Panc1 (cell line): ENCODE results near the gene OR12D3. TPM values are rescaled to one million over a fixed set of nuclear protein-coding genes. Genes with fewer than 3 reads are reported as not detected.
A peak's percentile ranks its signal among the peaks of the same experiment; 100 is the strongest.

Source experiments
- ATAC-seq: fragments of 200-7000 bp; cut with Tn5 transposase; 2 replicates; pipeline ENCODE4 v1.9.1; 2020; ENCODE audit warnings: mild to moderate bottlenecking, moderate library complexity
- BruUV-seq: library from RNA; stranded (reverse); fragments of 400-500 nt; replicated peaks from 2 replicates; lab custom pipeline; 2021; lab: Mats Ljungman, UMichigan
- CTCF ChIA-PET: fragments of 300-600 bp; sonication (Branson Sonifier 250); formaldehyde crosslinking; loops from one replicate; lab custom pipeline; 2022; ENCODE audit warnings: antibody characterized with exemption; lab: Charles Lee
- POLR2A ChIA-PET: fragments of 300-600 bp; sonication (Branson Sonifier 250); formaldehyde crosslinking; loops from one replicate; lab custom pipeline; 2022; ENCODE audit warnings: antibody characterized with exemption; lab: Charles Lee
- DNase-seq: peaks from one replicate; pipeline ENCODE4 v3.0.0-alpha.2; 2010; ENCODE audit warnings: low read depth, low spot score
- H3K27ac ChIP-seq: 2 replicates; pipeline ENCODE4 v1.5.1; 2011; ENCODE audit warnings: mild to moderate bottlenecking, low read length, inconsistent platforms
- H3K27me3 ChIP-seq: fragments of 200-500 bp; sonication (Bioruptor generic); 2 replicates; pipeline ENCODE4 v1.6.0; 2014; ENCODE audit warnings: low read length, inconsistent platforms; ENCODE audit not compliant: control insufficient read depth, insufficient read depth
- H3K36me3 ChIP-seq: fragments of 200-500 bp; sonication (Bioruptor generic); 2 replicates; pipeline ENCODE4 v1.5.1; 2014; ENCODE audit warnings: inconsistent platforms, mild to moderate bottlenecking, low read length, moderate library complexity; ENCODE audit not compliant: control insufficient read depth, insufficient read depth
- H3K4me1 ChIP-seq: 2 replicates; pipeline ENCODE4 v1.5.1; 2011; ENCODE audit warnings: inconsistent platforms, mild to moderate bottlenecking, low read length, moderate library complexity; ENCODE audit not compliant: control insufficient read depth, insufficient read depth
- H3K4me3 ChIP-seq, 2 experiments: 2 replicates each; pipeline ENCODE4 v1.5.1; 2011 to 2012; ENCODE audit warnings: low read depth in 2 of 2, low read length in 2 of 2, mild to moderate bottlenecking in 2 of 2, inconsistent platforms in 1 of 2, moderate library complexity in 1 of 2
- H3K9me3 ChIP-seq: fragments of 200-500 bp; sonication (Bioruptor generic); 2 replicates; pipeline ENCODE4 v1.5.1; 2014; ENCODE audit warnings: low read depth, mild to moderate bottlenecking, inconsistent platforms, low read length, moderate library complexity; ENCODE audit not compliant: control insufficient read depth, insufficient read depth
- POLR2AphosphoS5 ChIP-seq: IDR thresholded peaks from 2 replicates; pipeline ENCODE4 v1.6.1; 2012; ENCODE audit warnings: mild to moderate bottlenecking, low read depth, low read length, moderate library complexity
- SIN3A ChIP-seq: IDR thresholded peaks from 2 replicates; pipeline ENCODE4 v1.6.1; 2012; ENCODE audit warnings: low read depth, mild to moderate bottlenecking, low read length, moderate library complexity, borderline replicate concordance; ENCODE audit not compliant: insufficient read depth
- TCF7L2 ChIP-seq: IDR thresholded peaks from 2 replicates; pipeline ENCODE4 v1.6.1; 2011; ENCODE audit warnings: mild to moderate bottlenecking, low read depth, low read length, inconsistent platforms
- in situ Hi-C: cut with HindIII; loops from 2 replicates; pipeline ENCODE4 v1.10.0; 2016; ENCODE audit warnings: low sequenced_read_pairs, low pct_unique_long_range_greater_than_20kb
- intact Hi-C: fragments of 100-400 bp; cut with micrococcal nuclease; formaldehyde crosslinking; loops from one replicate; pipeline ENCODE4 v1.10.0; 2022; ENCODE audit not compliant: unreplicated experiment
- total RNA-seq: library from RNA; stranded (reverse); gene quantifications from one replicate; pipeline ENCODE4 v1.2.1, GENCODE V29; 2021; ENCODE audit not compliant: unreplicated experiment
- TF ChIP-seq, protein P1 (sequence below), 2 experiments: IDR thresholded peaks; 2 replicates each; pipeline ENCODE4 v1.6.1; 2011 to 2012; ENCODE audit warnings: low read depth in 2 of 2, control low read depth in 1 of 2, low read length in 1 of 2, mild to moderate bottlenecking in 1 of 2, moderate library complexity in 1 of 2; ENCODE audit not compliant: insufficient read depth in 1 of 2
- TF ChIP-seq, protein P2 (sequence below): fragments of 450-650 bp; IDR thresholded peaks from 2 replicates; pipeline ENCODE4 v1.5.1; 2017; ENCODE audit warnings: mild to moderate bottlenecking

The OR12D3 gene
- total RNA-seq, 1 experiment from 2014 or later: not detected

DNA sequence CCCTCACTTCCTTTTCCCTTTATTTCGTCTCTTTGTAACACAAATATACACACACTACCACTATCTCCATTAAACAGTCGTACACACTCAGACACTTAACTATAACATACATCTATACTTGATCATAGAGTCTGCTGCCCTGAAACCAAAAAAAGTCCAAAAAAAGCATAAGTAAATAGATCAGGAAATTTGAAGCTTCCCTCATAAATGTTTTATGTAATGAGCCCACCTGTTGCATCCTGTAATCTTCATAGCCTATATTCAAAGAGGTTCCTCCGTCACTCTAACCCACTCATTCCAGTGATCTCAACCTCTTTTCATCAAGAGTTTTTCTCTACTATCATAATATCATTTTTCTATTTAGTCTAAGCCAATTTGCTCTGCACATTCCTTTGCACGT, 13.4 kb upstream of the OR12D3 start:
- in situ Hi-C loops: no loop called here
- H3K27ac ChIP-seq: no peak overlapping the region
- H3K9me3 ChIP-seq: no peaks in the 10 kb centered on the region
- H3K27me3 ChIP-seq: no peaks in the 10 kb centered on the region; the same call in 1 of the 2 replicates
- TF ChIP-seq, protein P1, sequence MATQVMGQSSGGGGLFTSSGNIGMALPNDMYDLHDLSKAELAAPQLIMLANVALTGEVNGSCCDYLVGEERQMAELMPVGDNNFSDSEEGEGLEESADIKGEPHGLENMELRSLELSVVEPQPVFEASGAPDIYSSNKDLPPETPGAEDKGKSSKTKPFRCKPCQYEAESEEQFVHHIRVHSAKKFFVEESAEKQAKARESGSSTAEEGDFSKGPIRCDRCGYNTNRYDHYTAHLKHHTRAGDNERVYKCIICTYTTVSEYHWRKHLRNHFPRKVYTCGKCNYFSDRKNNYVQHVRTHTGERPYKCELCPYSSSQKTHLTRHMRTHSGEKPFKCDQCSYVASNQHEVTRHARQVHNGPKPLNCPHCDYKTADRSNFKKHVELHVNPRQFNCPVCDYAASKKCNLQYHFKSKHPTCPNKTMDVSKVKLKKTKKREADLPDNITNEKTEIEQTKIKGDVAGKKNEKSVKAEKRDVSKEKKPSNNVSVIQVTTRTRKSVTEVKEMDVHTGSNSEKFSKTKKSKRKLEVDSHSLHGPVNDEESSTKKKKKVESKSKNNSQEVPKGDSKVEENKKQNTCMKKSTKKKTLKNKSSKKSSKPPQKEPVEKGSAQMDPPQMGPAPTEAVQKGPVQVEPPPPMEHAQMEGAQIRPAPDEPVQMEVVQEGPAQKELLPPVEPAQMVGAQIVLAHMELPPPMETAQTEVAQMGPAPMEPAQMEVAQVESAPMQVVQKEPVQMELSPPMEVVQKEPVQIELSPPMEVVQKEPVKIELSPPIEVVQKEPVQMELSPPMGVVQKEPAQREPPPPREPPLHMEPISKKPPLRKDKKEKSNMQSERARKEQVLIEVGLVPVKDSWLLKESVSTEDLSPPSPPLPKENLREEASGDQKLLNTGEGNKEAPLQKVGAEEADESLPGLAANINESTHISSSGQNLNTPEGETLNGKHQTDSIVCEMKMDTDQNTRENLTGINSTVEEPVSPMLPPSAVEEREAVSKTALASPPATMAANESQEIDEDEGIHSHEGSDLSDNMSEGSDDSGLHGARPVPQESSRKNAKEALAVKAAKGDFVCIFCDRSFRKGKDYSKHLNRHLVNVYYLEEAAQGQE (IDR thresholded peaks at IDR 0.05; ENCODE audit: insufficient read depth in 1 of 2, low read depth in 2 of 2, low read length in 1 of 2): no peak
- TF ChIP-seq SIN3A: no peak
- TF ChIP-seq, protein P2, sequence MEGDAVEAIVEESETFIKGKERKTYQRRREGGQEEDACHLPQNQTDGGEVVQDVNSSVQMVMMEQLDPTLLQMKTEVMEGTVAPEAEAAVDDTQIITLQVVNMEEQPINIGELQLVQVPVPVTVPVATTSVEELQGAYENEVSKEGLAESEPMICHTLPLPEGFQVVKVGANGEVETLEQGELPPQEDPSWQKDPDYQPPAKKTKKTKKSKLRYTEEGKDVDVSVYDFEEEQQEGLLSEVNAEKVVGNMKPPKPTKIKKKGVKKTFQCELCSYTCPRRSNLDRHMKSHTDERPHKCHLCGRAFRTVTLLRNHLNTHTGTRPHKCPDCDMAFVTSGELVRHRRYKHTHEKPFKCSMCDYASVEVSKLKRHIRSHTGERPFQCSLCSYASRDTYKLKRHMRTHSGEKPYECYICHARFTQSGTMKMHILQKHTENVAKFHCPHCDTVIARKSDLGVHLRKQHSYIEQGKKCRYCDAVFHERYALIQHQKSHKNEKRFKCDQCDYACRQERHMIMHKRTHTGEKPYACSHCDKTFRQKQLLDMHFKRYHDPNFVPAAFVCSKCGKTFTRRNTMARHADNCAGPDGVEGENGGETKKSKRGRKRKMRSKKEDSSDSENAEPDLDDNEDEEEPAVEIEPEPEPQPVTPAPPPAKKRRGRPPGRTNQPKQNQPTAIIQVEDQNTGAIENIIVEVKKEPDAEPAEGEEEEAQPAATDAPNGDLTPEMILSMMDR: no peak
- TF ChIP-seq POLR2AphosphoS5: no peak
- TF ChIP-seq TCF7L2: no peak
- no TSS peak for BruUV-seq
- ATAC-seq (no peak), DNase-seq (no peak)
- H3K4me3 ChIP-seq: no peak overlapping the region
- no peaks in the 10 kb centered on the region for H3K36me3 ChIP-seq
- ChIA-PET CTCF (no interaction called here), POLR2A (no interaction called here)
- intact Hi-C loops: no loop called here
- H3K4me1 ChIP-seq: no peaks in the 10 kb centered on the region

DNA sequence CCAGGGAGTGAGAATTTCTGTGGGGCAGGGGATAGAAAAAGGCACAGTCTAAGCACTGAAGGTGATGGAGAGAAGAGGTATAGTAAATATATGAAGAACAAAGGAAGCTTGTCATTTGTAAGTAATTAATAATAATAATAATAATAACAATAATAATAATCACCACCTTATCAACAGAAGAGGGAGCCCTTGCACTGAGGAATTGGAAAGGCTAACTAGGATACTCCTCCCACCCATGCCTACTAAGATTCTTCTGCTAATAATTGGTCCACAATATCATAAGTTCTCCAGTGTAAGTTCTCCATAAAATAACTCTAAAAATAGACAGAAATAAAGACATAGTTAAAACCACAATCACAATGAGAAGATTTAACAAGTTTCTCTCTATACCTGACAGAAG, 912 bp upstream of the OR12D3 start:
- Histone ChIP-seq H3K9me3 (no peaks in the 10 kb centered on the region), H3K36me3 (no peaks in the 10 kb centered on the region), H3K4me1 (no peaks in the 10 kb centered on the region), H3K27ac (no peak overlapping the region), H3K27me3 (no peaks in the 10 kb centered on the region; the same call in 1 of the 2 replicates), H3K4me3 (no peak overlapping the region)
- POLR2A ChIA-PET: no interaction called here
- ATAC-seq (no peak), DNase-seq (no peak)
- no TSS peak for BruUV-seq
- TF ChIP-seq SIN3A (no peak), POLR2AphosphoS5 (no peak)
- TF ChIP-seq, protein P2: peak; percentile 16; the same call in 1 of the 2 replicates
- TF ChIP-seq, protein P1 (IDR thresholded peaks at IDR 0.05; ENCODE audit: insufficient read depth in 1 of 2, low read depth in 2 of 2, low read length in 1 of 2): no peak
- intact Hi-C loops (no loop called here), in situ Hi-C loops (no loop called here)
- CTCF ChIA-PET: no interaction called here
